HG03520 (cell line): ENCODE measurements around the gene A3GALT2.

Experiments
- ATAC-seq: cut with Tn5 transposase; IDR thresholded peaks from one replicate; pipeline ENCODE4 v1.9.1; 2021; ENCODE audit warnings: mild to moderate bottlenecking, moderate library complexity; ENCODE audit not compliant: unreplicated experiment

A3GALT2 gene

DNA sequence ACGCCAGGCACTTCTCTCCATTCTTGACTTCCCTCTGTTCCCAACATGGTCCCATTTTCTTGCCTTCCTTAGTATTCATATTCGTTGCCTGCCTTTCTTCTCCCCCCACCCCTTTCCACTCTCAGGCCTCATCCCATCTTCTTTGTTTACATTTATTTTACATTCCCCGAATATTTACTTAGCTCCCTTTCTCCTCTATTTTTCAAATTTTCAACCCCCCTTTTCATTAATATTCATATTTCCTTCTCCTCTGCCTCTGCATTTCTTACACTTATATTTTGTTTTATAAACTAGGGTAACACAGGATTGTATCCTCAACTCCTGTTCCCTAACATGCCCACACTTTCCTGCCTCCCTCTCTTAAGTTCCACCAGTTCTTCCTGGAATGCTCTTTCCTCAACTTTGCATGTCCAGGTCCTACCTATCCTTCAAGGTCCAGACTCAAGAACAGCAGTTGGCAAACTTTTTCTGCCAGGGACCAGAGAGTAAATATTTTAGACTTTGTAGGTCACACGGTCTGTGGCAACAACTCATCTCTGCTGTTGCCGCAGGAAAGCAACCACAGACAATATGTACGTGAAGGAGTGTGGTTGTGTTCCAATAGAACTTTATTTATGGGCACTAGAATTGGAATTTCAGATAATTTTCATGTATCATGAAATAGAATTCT lies 29.8 kb upstream of the A3GALT2 start:
- ATAC-seq = no peak

DNA sequence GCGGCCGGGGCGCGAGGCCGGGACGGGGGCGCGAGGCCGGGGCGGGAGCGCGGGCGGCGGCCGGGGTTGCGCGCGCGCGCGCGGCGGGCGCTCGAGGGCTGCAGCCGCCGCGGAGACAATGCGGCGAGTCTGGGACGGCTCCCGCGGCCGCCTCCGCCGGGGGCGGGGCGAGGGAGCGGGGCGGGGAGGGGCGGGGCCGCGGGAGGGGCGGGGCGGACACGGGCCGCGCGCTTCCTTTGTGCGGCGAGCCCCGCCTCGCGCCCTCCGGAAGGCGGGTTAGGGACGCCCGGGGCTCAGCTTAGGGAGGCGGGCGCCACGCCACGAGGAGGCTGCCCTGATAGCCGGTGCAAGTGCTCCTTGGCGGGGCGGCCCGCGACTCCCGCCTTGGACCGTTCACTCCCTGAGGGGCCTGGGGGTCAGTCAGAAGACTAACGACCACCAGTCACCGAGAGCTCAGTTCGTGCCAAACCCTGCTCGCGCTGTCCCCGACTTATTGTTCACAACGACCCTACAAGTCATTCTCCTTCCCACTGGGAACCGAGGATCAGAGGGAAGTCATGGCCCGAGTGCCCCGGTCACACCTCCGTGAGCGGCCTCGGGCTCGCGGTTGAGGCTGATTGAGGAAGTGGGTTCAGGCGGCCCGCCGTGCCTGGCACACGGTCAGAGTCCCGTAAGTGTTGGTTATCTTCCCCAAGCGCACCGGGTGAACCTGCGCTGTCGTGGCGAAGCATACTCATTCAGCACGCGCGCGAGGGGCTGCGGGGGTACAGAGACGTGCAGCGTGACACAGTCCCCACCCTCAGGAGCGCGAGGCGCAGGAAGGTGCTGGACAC lies 29.1 kb upstream of the A3GALT2 start:
- ATAC-seq = peak; percentile 74

DNA sequence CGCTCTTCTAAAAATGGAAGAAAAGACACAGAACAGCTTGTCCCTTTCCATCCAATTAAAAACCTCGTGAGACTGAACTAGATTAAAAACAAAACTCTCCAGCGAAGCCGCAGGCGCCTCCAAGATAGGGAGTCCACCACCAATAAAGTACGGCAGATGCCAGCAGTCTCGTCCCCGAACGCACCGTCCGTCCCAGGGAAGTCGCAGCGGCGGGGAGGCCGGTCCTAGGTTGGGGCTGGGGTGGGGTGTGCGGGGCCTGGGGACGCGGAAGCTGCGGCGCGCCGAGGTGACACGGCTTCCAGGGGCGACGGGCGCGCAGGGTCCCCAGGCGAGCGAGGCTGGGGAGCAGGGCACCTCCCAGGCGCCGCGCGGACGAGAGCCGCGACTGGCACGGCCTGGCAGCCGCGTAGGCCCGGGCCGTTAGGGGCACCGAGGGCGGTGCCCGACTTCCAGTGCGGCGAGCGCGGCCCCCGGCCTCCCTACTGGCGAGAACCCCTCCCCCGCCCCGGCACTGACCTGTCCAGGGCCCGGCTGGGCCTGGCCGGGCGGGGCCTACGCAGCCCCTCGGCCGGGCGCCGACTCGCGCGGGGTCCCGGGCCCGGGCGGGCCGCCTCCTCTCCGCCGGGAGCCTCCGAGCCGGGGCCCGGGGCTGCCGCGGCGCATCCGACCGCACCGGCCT lies 28.3 kb upstream of the A3GALT2 start:
- ATAC-seq = peak; percentile 33

DNA sequence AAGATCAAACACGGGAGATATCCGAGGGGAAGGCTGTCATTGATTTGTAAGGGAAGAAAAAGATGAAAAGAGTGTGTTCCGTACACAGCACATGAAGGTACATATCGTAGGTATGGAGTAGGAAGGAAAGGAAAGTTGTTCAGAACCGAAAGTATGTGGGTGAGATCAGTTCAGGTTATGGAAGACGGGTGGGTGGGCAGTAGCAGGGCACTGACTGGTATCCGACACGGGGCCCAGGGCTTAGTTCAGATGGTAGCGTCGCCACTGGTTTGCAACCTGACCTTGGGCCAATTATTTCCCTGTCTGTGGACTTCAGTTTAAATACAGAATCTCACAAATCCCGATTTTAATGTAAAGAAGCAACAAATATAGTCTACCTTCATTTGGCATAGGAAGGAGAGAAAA lies 27.8 kb upstream of the A3GALT2 start:
- ATAC-seq = no peak

DNA sequence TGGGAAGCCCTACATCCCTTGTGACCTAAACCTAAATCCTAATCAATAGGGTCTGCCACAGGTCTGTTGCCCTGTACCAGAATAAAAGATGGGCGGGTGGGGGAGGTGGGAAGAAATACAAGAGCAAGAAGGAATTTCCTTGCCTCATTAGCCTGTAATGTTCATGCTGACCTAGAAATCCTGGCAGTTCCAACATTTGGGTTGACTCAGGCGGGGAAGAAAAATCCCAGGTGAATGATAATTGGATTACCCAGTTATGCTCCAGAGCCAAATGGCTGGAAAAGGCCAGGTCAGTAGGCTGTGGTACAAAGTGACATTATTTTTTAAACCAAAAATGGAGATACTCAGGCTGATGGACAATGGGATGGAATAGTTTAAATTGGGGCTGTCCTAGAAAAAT lies 27.3 kb upstream of the A3GALT2 start:
- no peak for ATAC-seq

DNA sequence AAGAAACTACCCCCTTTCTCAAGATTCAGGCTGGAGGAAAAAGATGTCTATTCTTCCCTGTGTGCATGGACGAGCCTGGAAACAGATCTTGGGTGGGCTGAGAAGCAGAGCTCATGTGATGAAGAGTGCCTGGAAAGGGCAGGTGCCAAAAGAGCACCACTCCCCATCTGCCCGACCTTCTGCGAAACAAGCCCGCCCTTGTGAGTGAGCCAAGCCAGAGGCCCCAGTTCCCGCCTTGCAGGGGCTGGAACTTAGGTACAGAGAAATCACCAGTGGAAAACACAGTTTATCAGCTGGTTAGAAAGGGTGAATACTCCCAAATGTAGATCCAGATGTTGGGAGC lies 26.7 kb upstream of the A3GALT2 start:
- ATAC-seq = no peak

DNA sequence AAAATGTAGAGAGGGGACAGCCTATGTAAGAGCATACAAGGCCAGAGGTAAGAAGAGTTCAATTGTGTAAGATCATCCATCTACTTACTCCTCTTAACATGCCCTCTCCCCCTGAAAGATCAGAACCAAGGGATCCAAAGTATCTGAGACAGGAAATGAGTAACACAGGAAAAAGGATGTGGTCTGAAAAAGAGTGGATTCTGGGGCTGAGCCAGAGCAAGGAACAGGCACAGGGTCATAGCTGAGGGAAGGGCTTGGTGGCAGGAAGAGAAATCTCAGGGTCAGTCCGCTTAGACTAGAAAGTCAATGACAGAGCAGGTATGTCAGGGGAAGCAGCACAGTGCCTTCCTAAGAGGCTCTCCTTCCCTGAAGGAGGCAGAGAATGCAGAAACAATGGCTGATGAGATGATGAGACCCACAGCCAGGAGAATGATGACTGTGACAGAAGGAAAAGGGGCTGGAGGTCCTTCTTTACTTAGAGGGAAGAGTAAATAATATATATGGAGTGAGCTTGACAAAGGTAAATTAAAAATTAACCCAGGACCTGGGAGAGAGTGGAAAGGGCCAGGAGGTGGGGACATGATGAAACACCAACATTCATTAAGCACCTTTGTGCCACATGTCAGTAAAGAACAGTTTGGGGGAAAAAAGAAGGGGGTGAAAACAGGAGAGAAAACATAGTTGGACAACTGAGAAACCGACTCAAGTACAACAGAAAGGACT lies 26.2 kb upstream of the A3GALT2 start:
- ATAC-seq = no peak

DNA sequence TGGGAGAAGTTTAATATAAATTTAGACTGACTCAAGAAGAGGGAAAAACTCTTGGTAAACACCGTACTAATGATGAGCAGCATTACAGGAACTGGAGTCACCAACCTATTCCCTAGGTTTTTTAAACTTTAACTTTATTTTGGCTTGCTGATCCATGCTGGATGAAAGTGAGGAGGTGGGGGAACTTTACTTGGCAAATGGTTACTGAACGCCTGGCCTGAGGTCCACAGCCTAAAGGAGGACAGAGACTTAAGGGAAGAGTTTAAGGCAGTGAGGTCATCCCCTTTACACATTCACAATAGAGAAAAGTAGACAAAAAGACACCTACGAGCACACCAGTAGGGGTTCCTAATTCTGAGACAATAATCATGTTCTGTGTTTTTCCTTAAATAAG lies 25.6 kb upstream of the A3GALT2 start:
- ATAC-seq = no peak

DNA sequence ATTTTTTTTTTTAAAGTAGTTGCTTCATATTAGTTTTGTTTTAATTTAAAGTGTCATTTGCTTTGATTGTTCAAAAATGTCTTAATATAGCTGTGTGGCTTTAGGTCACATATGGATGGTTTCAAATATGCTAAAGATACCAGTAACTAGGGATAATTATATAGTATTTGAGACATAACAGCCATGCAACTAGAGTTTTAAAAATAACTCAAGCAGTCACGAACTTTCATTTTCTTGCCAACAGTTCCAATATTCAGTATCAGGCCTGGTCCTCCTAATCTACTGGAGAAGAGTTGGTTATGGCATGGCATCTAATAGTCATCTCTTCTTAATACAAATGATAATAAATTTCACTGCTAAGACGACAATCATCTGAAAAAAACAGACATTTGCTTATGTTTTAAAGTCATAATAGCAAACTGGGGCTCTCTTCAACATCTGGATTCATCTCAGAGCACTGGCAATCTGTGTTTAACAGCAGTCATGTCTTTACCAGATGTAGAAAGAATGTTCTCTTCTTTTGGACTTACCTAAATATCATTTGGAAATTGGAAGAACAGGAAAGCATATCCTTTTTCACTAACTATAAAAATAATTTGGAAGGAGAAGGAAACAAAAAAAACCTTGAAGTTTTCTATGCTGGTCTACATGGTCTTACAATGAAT lies 24.1 kb upstream of the A3GALT2 start:
- no peak for ATAC-seq

DNA sequence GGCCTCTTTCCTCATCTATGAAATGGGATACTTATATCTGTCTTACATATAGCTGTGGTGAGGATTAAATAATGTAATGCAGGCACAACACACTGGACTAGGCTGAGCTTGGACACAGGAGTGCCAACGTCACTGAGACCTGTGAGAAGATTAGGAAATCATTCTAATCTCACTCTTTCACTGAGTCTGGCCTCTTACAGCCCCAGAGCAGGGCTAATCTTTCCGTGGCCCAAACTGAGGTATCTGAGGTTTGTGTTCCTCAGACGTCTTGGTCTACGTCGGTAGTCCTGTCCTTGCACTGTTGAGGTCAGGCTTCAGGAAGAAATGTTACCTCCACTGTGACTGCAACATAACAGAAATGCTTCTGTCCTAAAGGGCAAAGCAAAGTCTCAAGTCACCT lies 22.6 kb upstream of the A3GALT2 start:
- ATAC-seq = no peak

DNA sequence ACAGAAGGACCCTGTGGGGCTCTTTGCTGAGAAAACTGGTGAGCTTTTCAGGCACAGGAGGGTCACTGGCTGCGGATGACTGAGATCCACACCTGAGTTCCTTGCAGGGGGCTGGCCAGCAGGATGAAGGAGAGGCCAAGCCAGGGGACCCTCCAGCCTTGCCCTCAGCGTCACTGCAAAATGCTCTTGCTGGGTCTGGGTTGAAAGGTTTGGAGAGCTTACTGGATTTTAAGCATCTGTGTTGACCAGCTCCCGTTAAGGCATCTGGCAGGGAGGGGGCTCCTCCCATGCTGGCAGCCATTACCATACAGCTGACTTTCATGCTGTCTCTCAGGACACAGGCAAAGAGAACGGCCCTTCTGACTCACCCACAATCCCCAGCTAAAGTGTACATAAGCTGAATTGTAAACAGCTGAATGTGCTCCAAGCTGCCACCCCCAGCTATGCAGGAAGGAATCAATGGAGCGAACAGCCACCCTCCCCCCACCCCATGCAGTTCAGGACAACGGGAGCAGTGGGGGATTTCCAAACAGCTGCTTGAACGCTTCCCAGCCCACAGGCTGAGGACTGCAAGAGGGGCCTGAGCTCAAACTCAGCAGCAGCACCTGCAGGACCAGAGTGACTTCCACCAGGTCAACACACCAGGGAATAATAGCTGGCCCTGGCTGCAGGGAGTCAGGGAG lies 21.3 kb upstream of the A3GALT2 start:
- ATAC-seq = no peak

DNA sequence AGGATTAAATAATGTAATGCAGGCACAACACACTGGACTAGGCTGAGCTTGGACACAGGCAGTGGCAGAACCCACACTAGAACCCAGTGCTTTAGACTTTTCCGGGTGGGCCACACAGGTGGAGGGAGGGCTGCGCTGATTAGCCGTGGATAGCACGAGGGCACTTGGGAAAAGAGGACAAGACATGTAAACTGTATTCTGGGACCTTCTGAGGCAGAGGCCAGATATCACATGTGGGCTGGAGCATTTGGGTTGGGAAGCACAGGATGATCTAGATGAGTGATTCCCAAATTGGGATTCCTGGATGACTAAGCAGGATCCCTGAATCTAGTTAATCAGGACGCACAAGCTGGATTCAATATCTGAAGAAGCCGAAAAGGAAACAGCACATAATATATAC lies 20.3 kb upstream of the A3GALT2 start:
- no peak for ATAC-seq

DNA sequence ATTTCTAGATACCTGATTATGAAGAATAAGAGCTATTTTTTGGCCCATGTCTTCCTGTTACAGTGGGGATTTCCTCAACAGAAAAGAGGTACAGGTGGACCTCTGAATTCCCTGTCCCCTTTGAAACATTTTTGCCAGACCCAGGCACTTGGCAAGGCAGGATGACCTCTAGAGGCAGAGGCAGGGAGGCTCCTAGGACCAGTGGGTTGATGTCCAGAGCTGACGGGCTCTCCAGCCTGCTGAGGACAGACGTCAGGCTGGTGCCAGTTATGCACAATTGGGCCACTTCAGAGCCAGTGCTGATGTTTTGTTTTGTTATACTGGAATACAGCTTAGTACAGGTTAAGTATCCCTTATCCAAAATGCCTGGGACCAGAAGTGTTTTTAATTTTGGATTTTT lies 18.5 kb upstream of the A3GALT2 start:
- no peak for ATAC-seq

DNA sequence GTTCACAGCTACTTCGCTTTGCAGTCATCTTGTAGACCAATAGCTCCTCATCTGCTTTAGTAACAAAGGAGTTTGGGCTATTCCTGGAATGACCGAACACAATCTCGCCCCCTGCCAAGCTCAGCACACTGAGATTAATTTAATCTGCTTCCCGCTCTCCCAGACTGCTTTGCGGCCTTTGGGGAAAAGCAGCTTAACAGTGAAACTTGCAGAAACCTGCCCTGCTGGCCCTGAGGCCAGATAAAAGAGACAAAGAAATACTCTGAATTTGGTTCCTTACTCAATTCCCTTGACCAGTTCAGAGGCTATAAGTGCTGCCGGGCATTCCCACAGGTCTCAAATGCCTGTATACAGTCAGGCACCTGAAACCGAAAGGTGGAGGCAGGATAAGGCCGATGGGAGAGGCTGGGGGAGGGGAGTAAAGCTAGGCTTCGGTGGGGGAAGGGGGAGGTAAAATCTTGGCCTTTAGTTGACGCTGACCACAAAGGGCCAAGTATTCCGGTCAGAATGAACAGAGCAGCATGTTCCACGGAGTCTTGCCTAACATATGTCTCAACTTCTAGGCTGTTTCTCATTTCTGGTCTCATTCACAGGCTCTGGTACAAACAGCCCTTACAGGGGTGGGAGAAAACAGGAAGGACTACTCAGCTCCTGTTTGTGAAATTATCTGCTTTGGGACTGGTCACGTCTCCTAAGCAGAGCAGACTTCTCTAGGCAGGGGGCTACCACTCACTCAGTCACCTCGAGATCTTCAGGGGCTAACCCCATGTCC lies 17.7 kb upstream of the A3GALT2 start:
- ATAC-seq = no peak

DNA sequence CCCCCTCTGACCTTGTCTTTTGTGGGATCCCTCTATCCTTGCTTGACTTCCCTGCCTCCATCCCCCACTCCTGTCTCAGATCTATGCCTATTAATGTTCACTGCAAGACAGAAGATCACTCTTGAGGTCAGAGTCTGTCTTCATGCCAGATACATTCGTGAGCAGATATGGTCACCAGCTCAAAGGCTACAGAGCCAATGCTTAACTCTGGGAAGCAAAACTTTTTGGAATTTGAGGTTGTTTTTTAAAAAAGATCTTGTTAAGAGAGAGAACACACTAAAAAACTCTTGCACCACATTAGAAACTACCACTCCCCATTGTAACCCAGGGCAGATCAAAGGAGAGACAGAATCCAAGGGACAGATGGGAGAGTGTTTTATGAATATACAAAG lies 17.1 kb upstream of the A3GALT2 start:
- ATAC-seq = no peak

DNA sequence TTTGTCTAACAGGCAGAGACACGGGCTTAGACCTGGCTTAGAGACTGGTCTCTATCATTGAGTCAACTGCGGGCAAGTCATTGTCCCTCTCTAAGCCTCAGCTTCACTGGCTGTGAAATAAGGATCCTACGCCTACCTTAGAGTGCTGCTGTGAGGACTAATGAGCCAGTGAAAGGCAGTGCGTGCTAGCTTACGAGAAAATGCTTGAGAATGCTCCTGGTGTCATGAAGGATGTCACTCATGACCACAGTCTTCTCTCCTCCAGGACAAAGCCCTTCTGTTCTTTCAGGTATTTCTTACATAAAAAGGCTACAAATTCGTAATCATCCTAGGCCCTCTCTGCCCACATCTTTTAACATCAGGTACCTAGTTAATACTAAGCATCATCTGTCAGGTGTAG lies 16.5 kb upstream of the A3GALT2 start:
- ATAC-seq = no peak

DNA sequence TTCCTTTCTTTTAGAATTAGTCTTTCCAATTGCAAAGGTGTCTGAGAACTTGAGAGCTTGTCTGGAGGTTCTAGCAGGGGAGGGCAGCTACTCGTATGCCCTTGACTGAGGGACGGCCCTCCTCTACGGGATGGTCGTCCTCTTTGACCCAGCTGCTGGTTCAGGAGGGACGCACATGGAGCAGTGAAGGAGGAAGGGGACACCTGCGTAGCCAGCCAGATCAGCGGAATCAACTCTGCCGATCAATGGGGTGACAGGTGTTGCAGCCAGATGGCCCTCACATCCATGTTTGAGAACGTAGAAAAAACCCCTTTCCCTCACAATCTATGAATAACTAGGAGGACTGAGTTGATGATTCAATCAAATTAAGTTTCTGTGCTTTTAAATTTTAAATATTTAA lies 15.7 kb upstream of the A3GALT2 start:
- ATAC-seq = no peak

DNA sequence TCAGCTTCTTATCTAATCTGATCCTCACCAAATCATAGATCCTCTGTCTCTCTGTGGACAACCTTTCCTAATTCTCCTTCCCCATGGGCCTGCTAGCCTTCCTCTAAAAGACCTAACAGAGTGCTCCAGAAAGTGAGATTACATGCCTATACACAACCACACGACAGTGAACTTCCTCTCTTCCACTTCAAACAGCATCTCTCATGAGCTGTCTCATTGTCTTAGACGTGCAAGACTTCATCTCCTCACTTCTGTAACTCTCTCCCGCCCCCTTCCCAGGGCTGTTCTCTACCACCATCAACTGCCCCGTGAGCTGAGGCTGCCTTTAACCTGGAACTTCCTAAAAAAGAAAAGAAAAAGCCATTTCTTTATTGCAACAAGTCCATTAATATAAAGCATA lies 14.1 kb upstream of the A3GALT2 start:
- ATAC-seq = no peak

DNA sequence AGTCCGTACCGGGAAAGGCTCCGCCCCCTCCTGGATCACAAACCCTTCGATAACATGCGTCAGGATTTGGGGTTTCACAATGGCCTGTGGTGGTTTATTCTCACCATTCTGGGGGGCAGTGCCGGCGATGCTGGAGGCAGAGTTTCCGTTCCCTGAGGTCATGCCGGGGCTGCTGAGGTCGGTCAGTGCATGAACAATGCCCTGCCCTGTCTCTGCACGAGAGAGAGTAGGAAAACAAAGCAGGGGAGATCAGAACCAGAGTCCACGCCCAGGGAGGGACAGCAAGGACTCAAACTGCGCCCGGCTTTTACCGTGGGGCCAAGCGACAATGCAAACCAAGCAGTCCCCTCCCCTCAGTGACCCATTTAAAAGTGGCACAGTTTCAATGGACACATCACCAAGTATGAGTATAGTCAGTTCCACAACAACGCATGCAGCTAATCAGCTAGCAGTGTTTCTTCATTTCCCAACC lies 13.2 kb upstream of the A3GALT2 start:
- ATAC-seq = no peak

DNA sequence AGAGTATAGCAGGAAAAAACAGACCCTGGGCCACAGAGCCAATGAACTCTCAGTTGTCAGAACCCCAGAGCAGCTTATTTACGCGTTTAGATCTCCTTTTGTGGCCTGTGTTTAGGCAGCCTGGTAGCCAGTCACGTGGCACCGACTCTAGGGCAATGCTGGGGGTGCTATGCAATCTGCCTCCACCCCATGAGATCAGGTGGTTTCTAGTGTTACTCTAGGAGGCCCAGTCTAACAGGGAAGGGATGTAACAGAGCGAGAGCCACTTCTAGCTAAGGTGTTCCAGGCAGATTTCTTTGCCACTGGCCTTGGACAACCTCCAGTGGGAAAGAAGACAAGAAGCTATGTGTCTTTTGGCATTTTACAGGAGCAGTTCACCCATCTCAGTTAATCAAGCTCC lies 12.0 kb upstream of the A3GALT2 start:
- no peak for ATAC-seq
